Lung (tissue), 12 donors: ENCODE data around the gene SPRED2. TPM values are rescaled to one million over a fixed set of nuclear protein-coding genes. Genes with fewer than 3 reads are reported as not detected.

ENCODE experiments used
- ATAC-seq: fragments of 200-7000 bp; cut with Tn5 transposase; one replicate; pipeline ENCODE4 v1.9.1; 2020; ENCODE audit warnings: moderate number of reproducible peaks; ENCODE audit not compliant: insufficient read depth, low FRiP score
- DNase-seq, 3 donors: peaks; one replicate each; pipeline ENCODE4 v3.0.0-alpha.2; 2013 to 2017
- H3K27ac ChIP-seq, 2 donors: one replicate each; pipeline ENCODE4 v1.5.1; 2013; ENCODE audit warnings: mild to moderate bottlenecking in 2 of 2, moderate library complexity in 2 of 2, control low read depth in 1 of 2, inconsistent platforms in 1 of 2, low read depth in 1 of 2, low read length in 1 of 2
- H3K27me3 ChIP-seq, 3 donors: one replicate each; pipeline ENCODE4 v1.5.1; 2013; ENCODE audit warnings: low read length in 2 of 3; ENCODE audit not compliant: control insufficient read depth in 3 of 3, insufficient read depth in 3 of 3
- H3K36me3 ChIP-seq, 4 donors: one replicate each; pipeline ENCODE4 v1.5.1; 2013; ENCODE audit warnings: low read length in 4 of 4, mild to moderate bottlenecking in 1 of 4, moderate library complexity in 1 of 4; ENCODE audit not compliant: control insufficient read depth in 4 of 4, insufficient read depth in 4 of 4
- H3K4me1 ChIP-seq, 5 donors: one replicate each; pipeline ENCODE4 v1.5.1; 2013; ENCODE audit warnings: low read length in 5 of 5, mild to moderate bottlenecking in 2 of 5, moderate library complexity in 1 of 5; ENCODE audit not compliant: control insufficient read depth in 5 of 5, insufficient read depth in 5 of 5
- H3K4me3 ChIP-seq: one replicate; pipeline ENCODE4 v1.5.1; 2013; ENCODE audit warnings: mild to moderate bottlenecking, control low read depth, moderate library complexity
- H3K9ac ChIP-seq, 2 donors: one replicate each; pipeline ENCODE4 v1.5.1; 2013; ENCODE audit warnings: low read length in 2 of 2, control low read depth in 1 of 2; ENCODE audit not compliant: insufficient read depth in 1 of 2
- H3K9me3 ChIP-seq, 4 donors: one replicate each; pipeline ENCODE4 v1.5.1; 2013; ENCODE audit warnings: low read length in 3 of 4, mild to moderate bottlenecking in 1 of 4, moderate library complexity in 1 of 4; ENCODE audit not compliant: control insufficient read depth in 4 of 4, insufficient read depth in 3 of 4
- CTCF ChIP-seq: IDR thresholded peaks from 2 replicates; pipeline ENCODE4 v1.5.1; 2012; ENCODE audit warnings: mild to moderate bottlenecking; ENCODE audit errors: control extremely low read depth, extremely low read depth
- WGBS, 2 donors: extraction: QIAGEN DNeasy Blood & Tissue Kit; methylation state at CpG; one replicate each; pipeline ENCODE4 v1.1.7; 2013; 5-methylcytosine and 5-hydroxymethylcytosine counted together
- polyA plus RNA-seq, 2 donors: library from polyadenylated mRNA; stranded (reverse); fragments of 200-250 nt; gene quantifications; one replicate each; pipeline ENCODE4 v1.2.1, GENCODE V29; 2013
- total RNA-seq, 2 donors: library from RNA; depleted of rRNA in 1 of 2; stranded (reverse); fragments of >200 nt in 1 of 2; gene quantifications; one replicate each; pipeline ENCODE4 v1.2.1, GENCODE V29; 2014 to 2021
- donor health status: control.
- donor health status: control.
- donor health status: Bipolar disorder and iron deficiency.
- donor health status: healthy.
- donor health status: DM: yes; HTN: yes; CAD: no.

The SPRED2 gene
- total and polyA plus RNA-seq, 4 donors, result 11.7 to 36.4 (median 19.6) TPM

DNA sequence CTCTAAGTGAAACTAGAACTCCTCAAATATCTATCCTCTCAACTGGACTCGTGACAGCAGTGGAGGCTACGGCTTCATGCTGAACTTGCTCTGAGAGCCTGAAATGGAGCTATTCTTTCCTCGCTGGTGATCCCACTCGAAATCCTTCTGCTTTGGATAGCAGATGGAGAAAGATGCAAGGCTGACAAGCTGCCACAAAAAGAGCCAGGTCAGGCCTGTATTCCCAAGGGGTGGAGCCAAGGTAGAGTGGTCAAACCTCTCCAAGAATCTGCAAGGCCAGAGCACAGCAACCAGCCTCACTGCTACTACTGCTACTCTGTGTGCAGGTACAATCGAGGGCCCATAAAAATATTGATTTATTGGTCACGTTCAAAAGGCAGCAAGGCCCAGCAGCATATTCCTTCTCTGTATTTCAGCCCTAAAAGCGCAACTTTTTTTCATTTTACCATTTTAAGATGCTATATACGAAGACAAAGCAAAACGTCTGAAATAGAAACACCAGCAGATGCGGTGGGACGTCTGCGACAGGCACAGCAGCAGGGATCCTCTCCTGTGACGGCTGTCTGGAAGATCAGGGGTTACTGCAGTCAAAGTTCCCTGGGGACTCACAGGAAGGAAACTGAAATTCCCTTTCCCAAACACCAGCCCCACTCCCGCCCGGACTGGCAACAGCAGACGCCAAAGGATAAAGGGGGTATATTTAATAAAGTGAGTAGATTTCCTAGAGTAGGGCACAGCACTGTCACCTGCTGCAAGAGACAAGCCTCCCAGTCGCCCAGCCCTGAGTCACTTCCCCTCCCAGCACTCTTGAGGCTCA is 2.4 kb downstream of the SPRED2 start:
- Histone ChIP-seq H3K9me3 (no peaks in the 10 kb centered on the region), H3K27me3 (no peaks in the 10 kb centered on the region), H3K36me3 (no peaks in the 10 kb centered on the region), H3K9ac (no peak overlapping the region), H3K4me3 (peak overlapping the region; percentile 64), H3K27ac (peak overlapping the region; percentile 91 to 93), H3K4me1 (peaks cover 1 to 16% (median 6%) of the 10 kb centered on the region in 5 donors)
- DNase-seq (no peak), ATAC-seq (peak; percentile 15)
- no peak for TF ChIP-seq CTCF
- whole genome bisulfite sequencing, 2 donors, result 39 to 43% methylated on average over 17 of the region's 17 CpGs

DNA sequence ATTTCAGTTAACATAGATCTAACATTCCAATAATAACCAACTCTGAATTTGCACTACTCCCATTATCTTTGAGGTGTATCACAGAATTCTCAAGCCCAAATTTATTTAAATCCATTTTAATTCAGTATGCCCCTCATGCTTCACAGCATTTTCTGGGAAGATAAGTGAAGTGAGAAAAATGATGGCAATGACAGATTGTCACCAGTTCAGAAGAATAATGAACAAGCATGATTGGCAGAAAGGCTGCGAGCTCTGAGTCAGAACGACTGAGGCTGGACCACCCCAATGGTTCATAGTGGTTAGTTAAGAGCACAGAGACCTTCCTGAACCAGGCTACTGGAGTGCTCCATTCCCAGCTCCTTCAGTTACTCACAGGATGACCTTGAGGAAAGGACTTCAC is 4.9 kb downstream of the SPRED2 start:
- ATAC-seq, result no peak
- Histone ChIP-seq H3K4me1 (peaks cover 1 to 16% (median 5%) of the 10 kb centered on the region in 5 donors), H3K27ac (no peak overlapping the region), H3K9ac (no peak overlapping the region), H3K36me3 (no peaks in the 10 kb centered on the region), H3K9me3 (no peaks in the 10 kb centered on the region), H3K27me3 (no peaks in the 10 kb centered on the region), H3K4me3 (no peak overlapping the region)
- 91% methylated on average over 2 of the region's 2 CpGs for WGBS, 2 donors
- TF ChIP-seq CTCF, result no peak
- DNase-seq, result no peak

DNA sequence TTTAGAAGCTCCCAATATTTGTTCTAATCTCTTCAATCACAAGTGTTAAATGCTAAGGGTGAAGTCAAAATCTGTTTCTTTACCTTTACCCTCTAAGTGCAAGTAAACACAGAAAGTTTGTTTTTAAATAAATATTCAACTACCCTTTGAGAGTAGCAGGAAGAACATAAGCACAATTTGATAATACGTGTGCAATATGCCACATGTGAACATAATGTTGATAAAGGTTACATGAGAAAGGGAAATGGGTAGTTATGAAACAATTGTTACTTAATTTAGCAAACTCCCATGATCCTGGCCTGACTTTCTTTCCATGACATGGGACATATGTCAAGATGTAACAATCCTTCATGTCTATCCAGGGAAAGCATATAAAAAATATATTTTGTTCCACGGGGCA is 7.1 kb downstream of the SPRED2 start:
- DNase-seq (no peak), ATAC-seq (no peak)
- Histone ChIP-seq H3K4me3 (no peak overlapping the region), H3K4me1 (peaks cover 3 to 27% (median 9%) of the 10 kb centered on the region in 5 donors), H3K9me3 (no peaks in the 10 kb centered on the region), H3K9ac (no peak overlapping the region), H3K27ac (no peak overlapping the region), H3K36me3 (no peaks in the 10 kb centered on the region), H3K27me3 (no peaks in the 10 kb centered on the region)
- no peak for TF ChIP-seq CTCF
- 56 to 60% methylated on average over 2 of the region's 2 CpGs for WGBS, 2 donors
